HG02840 (cell line): ENCODE results near the gene SFXN3.

Experiments
- ATAC-seq: cut with Tn5 transposase; IDR thresholded peaks from one replicate; pipeline ENCODE4 v1.9.1; 2021; ENCODE audit warnings: mild to moderate bottlenecking, moderate library complexity, moderate number of reproducible peaks; ENCODE audit not compliant: unreplicated experiment, low FRiP score

Gene SFXN3

GRCh38 chr10:101031128-101031795 is at the start of gene SFXN3, which contains the start of gene PDZD7:
Gene SFXN3 (plus strand): TSS chr10:101031234. CDS start chr10:101034695, 3,461 bp downstream.
Gene PDZD7 (minus strand): TSS chr10:101031129. CDS start chr10:101030219, 910 bp downstream.
- peak; percentile 83 for ATAC-seq

GRCh38 chr10:100982916-100983830 is 47.9 kb upstream of the SFXN3 start:
- ATAC-seq, result no peak

GRCh38 chr10:100983868-100984671 is 47.0 kb upstream of the SFXN3 start:
- no peak for ATAC-seq

- ATAC-seq, result no peak
These were observed 46.3 kb upstream of the SFXN3 start for GRCh38 chr10:100984672-100985177.

- no peak for ATAC-seq
These were observed 45.7 kb upstream of the SFXN3 start for GRCh38 chr10:100985336-100985735.

- ATAC-seq, result no peak
These were observed 44.4 kb upstream of the SFXN3 start for GRCh38 chr10:100986623-100986951.

- ATAC-seq, result peak; percentile 74
These were observed 43.9 kb upstream of the SFXN3 start, which contains the start of the genes MRPL43 and TWNK for GRCh38 chr10:100986952-100987684. Gene MRPL43 (minus strand): TSS chr10:100987497. CDS start chr10:100987443, 54 bp downstream. Gene TWNK (plus strand): TSS chr10:100987543. CDS start chr10:100988211, 668 bp downstream.

GRCh38 chr10:100987685-100988049 is 43.4 kb upstream of the SFXN3 start:
- peak; percentile 10 for ATAC-seq

- no peak for ATAC-seq
These were observed 42.9 kb upstream of the SFXN3 start for GRCh38 chr10:100988166-100988565.

GRCh38 chr10:100989088-100989487 is 41.9 kb upstream of the SFXN3 start:
- ATAC-seq, result no peak

- no peak for ATAC-seq
These were observed 36.9 kb upstream of the SFXN3 start for GRCh38 chr10:100993986-100994708.

GRCh38 chr10:100995181-100995580 is 35.9 kb upstream of the SFXN3 start:
- ATAC-seq, result no peak

- ATAC-seq, result peak; percentile 17
These were observed 34.2 kb upstream of the SFXN3 start for GRCh38 chr10:100996678-100997359.

- ATAC-seq, result peak; percentile 26
These were observed 33.5 kb upstream of the SFXN3 start for GRCh38 chr10:100997360-100998182.

GRCh38 chr10:100998183-100998990 is 32.6 kb upstream of the SFXN3 start:
- peak; percentile 8 for ATAC-seq

GRCh38 chr10:100998991-100999741 is 31.9 kb upstream of the SFXN3 start:
- peak; percentile 42 for ATAC-seq
